Panc1 (cell line): ENCODE measurements around the gene SCYGR7. TPM values are rescaled to one million over a fixed set of nuclear protein-coding genes. Genes with fewer than 3 reads are reported as not detected.

ENCODE experiments used
- ATAC-seq: fragments of 200-7000 bp; cut with Tn5 transposase; 2 replicates; pipeline ENCODE4 v1.9.1; 2020; ENCODE audit warnings: mild to moderate bottlenecking, moderate library complexity
- BruUV-seq: library from RNA; stranded (reverse); fragments of 400-500 nt; replicated peaks from 2 replicates; lab custom pipeline; 2021; lab: Mats Ljungman, UMichigan
- CTCF ChIA-PET: fragments of 300-600 bp; sonication (Branson Sonifier 250); formaldehyde crosslinking; loops from one replicate; lab custom pipeline; 2022; ENCODE audit warnings: antibody characterized with exemption; lab: Charles Lee
- POLR2A ChIA-PET: fragments of 300-600 bp; sonication (Branson Sonifier 250); formaldehyde crosslinking; loops from one replicate; lab custom pipeline; 2022; ENCODE audit warnings: antibody characterized with exemption; lab: Charles Lee
- DNase-seq: peaks from one replicate; pipeline ENCODE4 v3.0.0-alpha.2; 2010; ENCODE audit warnings: low read depth, low spot score
- H3K27ac ChIP-seq: 2 replicates; pipeline ENCODE4 v1.5.1; 2011; ENCODE audit warnings: mild to moderate bottlenecking, low read length, inconsistent platforms
- H3K27me3 ChIP-seq: fragments of 200-500 bp; sonication (Bioruptor generic); 2 replicates; pipeline ENCODE4 v1.6.0; 2014; ENCODE audit warnings: low read length, inconsistent platforms; ENCODE audit not compliant: control insufficient read depth, insufficient read depth
- H3K36me3 ChIP-seq: fragments of 200-500 bp; sonication (Bioruptor generic); 2 replicates; pipeline ENCODE4 v1.5.1; 2014; ENCODE audit warnings: inconsistent platforms, mild to moderate bottlenecking, low read length, moderate library complexity; ENCODE audit not compliant: control insufficient read depth, insufficient read depth
- H3K4me1 ChIP-seq: 2 replicates; pipeline ENCODE4 v1.5.1; 2011; ENCODE audit warnings: inconsistent platforms, mild to moderate bottlenecking, low read length, moderate library complexity; ENCODE audit not compliant: control insufficient read depth, insufficient read depth
- H3K4me3 ChIP-seq, 2 experiments: 2 replicates each; pipeline ENCODE4 v1.5.1; 2011 to 2012; ENCODE audit warnings: low read depth in 2 of 2, low read length in 2 of 2, mild to moderate bottlenecking in 2 of 2, inconsistent platforms in 1 of 2, moderate library complexity in 1 of 2
- H3K9me3 ChIP-seq: fragments of 200-500 bp; sonication (Bioruptor generic); 2 replicates; pipeline ENCODE4 v1.5.1; 2014; ENCODE audit warnings: low read depth, mild to moderate bottlenecking, inconsistent platforms, low read length, moderate library complexity; ENCODE audit not compliant: control insufficient read depth, insufficient read depth
- POLR2AphosphoS5 ChIP-seq: IDR thresholded peaks from 2 replicates; pipeline ENCODE4 v1.6.1; 2012; ENCODE audit warnings: mild to moderate bottlenecking, low read depth, low read length, moderate library complexity
- SIN3A ChIP-seq: IDR thresholded peaks from 2 replicates; pipeline ENCODE4 v1.6.1; 2012; ENCODE audit warnings: low read depth, mild to moderate bottlenecking, low read length, moderate library complexity, borderline replicate concordance; ENCODE audit not compliant: insufficient read depth
- TCF7L2 ChIP-seq: IDR thresholded peaks from 2 replicates; pipeline ENCODE4 v1.6.1; 2011; ENCODE audit warnings: mild to moderate bottlenecking, low read depth, low read length, inconsistent platforms
- in situ Hi-C: cut with HindIII; loops from 2 replicates; pipeline ENCODE4 v1.10.0; 2016; ENCODE audit warnings: low sequenced_read_pairs, low pct_unique_long_range_greater_than_20kb
- intact Hi-C: fragments of 100-400 bp; cut with micrococcal nuclease; formaldehyde crosslinking; loops from one replicate; pipeline ENCODE4 v1.10.0; 2022; ENCODE audit not compliant: unreplicated experiment
- total RNA-seq: library from RNA; stranded (reverse); gene quantifications from one replicate; pipeline ENCODE4 v1.2.1, GENCODE V29; 2021; ENCODE audit not compliant: unreplicated experiment
- TF ChIP-seq, protein P1 (sequence below): fragments of 450-650 bp; IDR thresholded peaks from 2 replicates; pipeline ENCODE4 v1.5.1; 2017; ENCODE audit warnings: mild to moderate bottlenecking
- TF ChIP-seq, protein P2 (sequence below), 2 experiments: IDR thresholded peaks; 2 replicates each; pipeline ENCODE4 v1.6.1; 2011 to 2012; ENCODE audit warnings: low read depth in 2 of 2, control low read depth in 1 of 2, low read length in 1 of 2, mild to moderate bottlenecking in 1 of 2, moderate library complexity in 1 of 2; ENCODE audit not compliant: insufficient read depth in 1 of 2

The SCYGR7 gene
- total RNA-seq, 1 experiment from 2014 or later: not detected

DNA sequence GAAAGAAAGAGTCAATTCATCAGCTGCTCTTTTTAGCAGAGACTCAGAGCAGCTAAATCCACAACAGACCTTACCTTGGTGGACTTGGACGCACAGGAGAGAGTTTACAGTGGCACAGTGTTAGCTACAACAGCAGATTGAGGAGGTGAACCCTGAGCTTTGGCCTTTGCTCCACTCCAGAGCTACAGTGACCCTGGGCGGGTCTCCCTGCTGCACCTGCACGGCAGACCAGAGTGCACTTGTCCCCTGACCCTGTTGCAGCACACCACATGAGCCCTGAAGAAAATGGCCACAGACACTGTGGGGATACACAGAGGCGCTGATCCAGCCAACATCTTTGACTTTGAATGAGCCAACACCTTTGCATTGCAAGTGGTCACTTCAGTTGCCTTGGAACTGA lies 21.3 kb upstream of the SCYGR7 start:
- H3K9me3 ChIP-seq: no peaks in the 10 kb centered on the region
- no peak for DNase-seq
- no TSS peak for BruUV-seq
- no peak for ATAC-seq
- no peak overlapping the region for H3K4me3 ChIP-seq
- intact Hi-C loops (no loop called here), in situ Hi-C loops (no loop called here)
- no peaks in the 10 kb centered on the region for H3K36me3 ChIP-seq
- ChIA-PET POLR2A (no interaction called here), CTCF (no interaction called here)
- H3K27me3 ChIP-seq: no peaks in the 10 kb centered on the region
- no peak overlapping the region for H3K27ac ChIP-seq
- H3K4me1 ChIP-seq: no peaks in the 10 kb centered on the region
- TF ChIP-seq TCF7L2 (no peak), SIN3A (no peak), POLR2AphosphoS5 (no peak)
- TF ChIP-seq, protein P1, sequence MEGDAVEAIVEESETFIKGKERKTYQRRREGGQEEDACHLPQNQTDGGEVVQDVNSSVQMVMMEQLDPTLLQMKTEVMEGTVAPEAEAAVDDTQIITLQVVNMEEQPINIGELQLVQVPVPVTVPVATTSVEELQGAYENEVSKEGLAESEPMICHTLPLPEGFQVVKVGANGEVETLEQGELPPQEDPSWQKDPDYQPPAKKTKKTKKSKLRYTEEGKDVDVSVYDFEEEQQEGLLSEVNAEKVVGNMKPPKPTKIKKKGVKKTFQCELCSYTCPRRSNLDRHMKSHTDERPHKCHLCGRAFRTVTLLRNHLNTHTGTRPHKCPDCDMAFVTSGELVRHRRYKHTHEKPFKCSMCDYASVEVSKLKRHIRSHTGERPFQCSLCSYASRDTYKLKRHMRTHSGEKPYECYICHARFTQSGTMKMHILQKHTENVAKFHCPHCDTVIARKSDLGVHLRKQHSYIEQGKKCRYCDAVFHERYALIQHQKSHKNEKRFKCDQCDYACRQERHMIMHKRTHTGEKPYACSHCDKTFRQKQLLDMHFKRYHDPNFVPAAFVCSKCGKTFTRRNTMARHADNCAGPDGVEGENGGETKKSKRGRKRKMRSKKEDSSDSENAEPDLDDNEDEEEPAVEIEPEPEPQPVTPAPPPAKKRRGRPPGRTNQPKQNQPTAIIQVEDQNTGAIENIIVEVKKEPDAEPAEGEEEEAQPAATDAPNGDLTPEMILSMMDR: no peak
- TF ChIP-seq, protein P2, sequence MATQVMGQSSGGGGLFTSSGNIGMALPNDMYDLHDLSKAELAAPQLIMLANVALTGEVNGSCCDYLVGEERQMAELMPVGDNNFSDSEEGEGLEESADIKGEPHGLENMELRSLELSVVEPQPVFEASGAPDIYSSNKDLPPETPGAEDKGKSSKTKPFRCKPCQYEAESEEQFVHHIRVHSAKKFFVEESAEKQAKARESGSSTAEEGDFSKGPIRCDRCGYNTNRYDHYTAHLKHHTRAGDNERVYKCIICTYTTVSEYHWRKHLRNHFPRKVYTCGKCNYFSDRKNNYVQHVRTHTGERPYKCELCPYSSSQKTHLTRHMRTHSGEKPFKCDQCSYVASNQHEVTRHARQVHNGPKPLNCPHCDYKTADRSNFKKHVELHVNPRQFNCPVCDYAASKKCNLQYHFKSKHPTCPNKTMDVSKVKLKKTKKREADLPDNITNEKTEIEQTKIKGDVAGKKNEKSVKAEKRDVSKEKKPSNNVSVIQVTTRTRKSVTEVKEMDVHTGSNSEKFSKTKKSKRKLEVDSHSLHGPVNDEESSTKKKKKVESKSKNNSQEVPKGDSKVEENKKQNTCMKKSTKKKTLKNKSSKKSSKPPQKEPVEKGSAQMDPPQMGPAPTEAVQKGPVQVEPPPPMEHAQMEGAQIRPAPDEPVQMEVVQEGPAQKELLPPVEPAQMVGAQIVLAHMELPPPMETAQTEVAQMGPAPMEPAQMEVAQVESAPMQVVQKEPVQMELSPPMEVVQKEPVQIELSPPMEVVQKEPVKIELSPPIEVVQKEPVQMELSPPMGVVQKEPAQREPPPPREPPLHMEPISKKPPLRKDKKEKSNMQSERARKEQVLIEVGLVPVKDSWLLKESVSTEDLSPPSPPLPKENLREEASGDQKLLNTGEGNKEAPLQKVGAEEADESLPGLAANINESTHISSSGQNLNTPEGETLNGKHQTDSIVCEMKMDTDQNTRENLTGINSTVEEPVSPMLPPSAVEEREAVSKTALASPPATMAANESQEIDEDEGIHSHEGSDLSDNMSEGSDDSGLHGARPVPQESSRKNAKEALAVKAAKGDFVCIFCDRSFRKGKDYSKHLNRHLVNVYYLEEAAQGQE (IDR thresholded peaks at IDR 0.05; ENCODE audit: insufficient read depth in 1 of 2, low read depth in 2 of 2, low read length in 1 of 2): no peak

DNA sequence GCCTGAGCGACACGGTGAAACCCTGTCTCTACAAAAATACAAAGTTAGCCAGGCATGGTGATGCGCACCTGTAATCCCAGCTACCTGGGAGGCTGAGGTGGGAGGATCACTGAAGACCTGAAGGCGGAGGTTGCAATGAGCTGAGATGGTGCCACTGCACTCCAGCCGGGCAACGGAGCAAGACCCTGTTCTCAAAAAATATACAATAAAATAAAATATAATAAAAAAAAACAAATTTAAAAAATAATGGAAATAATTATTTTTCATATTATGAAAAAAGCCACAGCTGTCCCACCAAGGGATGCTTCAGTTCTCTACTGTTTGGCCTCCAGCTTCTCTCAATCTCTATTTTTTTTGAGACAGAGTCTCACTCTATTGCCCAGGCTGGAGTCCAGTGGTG lies 20.7 kb upstream of the SCYGR7 start:
- in situ Hi-C loops: no loop called here
- ChIA-PET POLR2A (no interaction called here), CTCF (no interaction called here)
- no peak for DNase-seq
- intact Hi-C loops: no loop called here
- Histone ChIP-seq H3K36me3 (no peaks in the 10 kb centered on the region), H3K27ac (no peak overlapping the region), H3K9me3 (no peaks in the 10 kb centered on the region), H3K27me3 (no peaks in the 10 kb centered on the region), H3K4me1 (no peaks in the 10 kb centered on the region), H3K4me3 (no peak overlapping the region)
- no peak for ATAC-seq
- no TSS peak for BruUV-seq
- TF ChIP-seq, protein P1: no peak
- no peak for TF ChIP-seq TCF7L2
- TF ChIP-seq SIN3A: no peak
- TF ChIP-seq, protein P2 (IDR thresholded peaks at IDR 0.05; ENCODE audit: insufficient read depth in 1 of 2, low read depth in 2 of 2, low read length in 1 of 2): no peak
- no peak for TF ChIP-seq POLR2AphosphoS5
